Effector memory CD8-positive, alpha-beta T cell (primary cell): ENCODE measurements around the gene CMTM1.
"Not testable (repeated sequence)": the region's sequence is repeated elsewhere in the genome, so short reads cannot be mapped to it uniquely, and the experiment has no call there.

Experiments used
- ATAC-seq: fragments of 150-1000 bp; cut with Tn5 transposase; replicated peaks from 2 replicates; pipeline ENCODE4 v1.10.0; 2021; ENCODE audit warnings: mild to moderate bottlenecking, moderate library complexity
- DNase-seq, 3 experiments: peaks; one replicate each; pipeline ENCODE4 v3.0.0; 2021
- H3K27ac Mint-ChIP-seq, 2 donors: one replicate each; pipeline ENCODE4 v1.8.0; 2022; ENCODE audit warnings: mild to moderate bottlenecking in 2 of 2, mixed read lengths in 2 of 2, moderate library complexity in 2 of 2
- H3K27me3 Mint-ChIP-seq, 2 donors: one replicate each; pipeline ENCODE4 v1.8.0; 2022; ENCODE audit warnings: mixed read lengths in 2 of 2
- H3K36me3 Mint-ChIP-seq: one replicate; pipeline ENCODE4 v1.8.0; 2022; ENCODE audit warnings: mild to moderate bottlenecking, moderate library complexity, mixed read lengths; ENCODE audit not compliant: insufficient read depth
- H3K4me1 Mint-ChIP-seq, 2 donors: one replicate each; pipeline ENCODE4 v1.8.0; 2022; ENCODE audit warnings: low read depth in 2 of 2, mixed read lengths in 2 of 2
- H3K4me3 Mint-ChIP-seq, 2 donors: one replicate each; pipeline ENCODE4 v1.8.0; 2022; ENCODE audit warnings: mild to moderate bottlenecking in 2 of 2, mixed read lengths in 2 of 2, moderate library complexity in 2 of 2
- H3K9me3 Mint-ChIP-seq, 2 donors: one replicate each; pipeline ENCODE4 v1.8.0; 2022; ENCODE audit warnings: mixed read lengths in 2 of 2

CMTM1 gene

DNA sequence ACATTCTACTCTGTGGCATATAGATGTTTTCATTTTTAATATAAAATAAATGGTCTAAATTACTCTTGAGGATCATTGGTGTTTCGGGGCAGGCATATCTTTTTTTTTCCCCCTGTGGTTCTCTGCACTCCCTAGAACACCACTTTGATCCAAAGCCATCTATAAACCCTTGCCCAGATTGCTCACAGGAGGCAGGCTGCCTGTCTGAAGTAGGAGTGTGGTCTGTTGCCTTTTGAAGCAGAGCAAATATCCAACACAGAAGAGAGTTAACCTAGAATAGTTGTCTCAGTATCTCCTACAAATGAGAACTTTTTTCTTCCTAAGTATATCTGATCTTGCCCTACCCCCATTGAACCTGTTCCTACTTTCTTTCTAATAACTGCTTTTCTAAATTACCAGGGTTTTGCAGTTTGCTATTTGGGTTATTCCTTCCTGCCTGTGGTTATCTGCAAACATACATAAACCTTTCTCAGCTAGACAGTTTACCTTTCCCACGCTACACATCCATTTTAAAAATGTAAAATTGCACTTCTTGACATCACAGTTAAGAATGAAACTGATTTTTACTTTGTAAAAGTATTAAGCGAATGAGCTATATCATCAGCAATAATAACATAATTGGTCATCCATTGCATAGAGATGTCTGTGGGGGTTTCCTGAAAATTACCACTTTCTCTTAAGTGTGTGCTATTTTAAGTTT, 4.7 kb upstream of the CMTM1 start:
- DNase-seq, result no peak
- Mint-ChIP-seq H3K27me3 (no peaks in the 10 kb centered on the region), H3K9me3 (no peaks in the 10 kb centered on the region), H3K27ac (peak overlapping the region; percentile 16 to 71), H3K4me3 (peak overlapping the region; percentile 41 to 67), H3K4me1 (peaks cover 57 to 71% of the 10 kb centered on the region in 2 donors), H3K36me3 (peaks cover 43% of the 10 kb centered on the region)
- peak; percentile 63 for ATAC-seq

DNA sequence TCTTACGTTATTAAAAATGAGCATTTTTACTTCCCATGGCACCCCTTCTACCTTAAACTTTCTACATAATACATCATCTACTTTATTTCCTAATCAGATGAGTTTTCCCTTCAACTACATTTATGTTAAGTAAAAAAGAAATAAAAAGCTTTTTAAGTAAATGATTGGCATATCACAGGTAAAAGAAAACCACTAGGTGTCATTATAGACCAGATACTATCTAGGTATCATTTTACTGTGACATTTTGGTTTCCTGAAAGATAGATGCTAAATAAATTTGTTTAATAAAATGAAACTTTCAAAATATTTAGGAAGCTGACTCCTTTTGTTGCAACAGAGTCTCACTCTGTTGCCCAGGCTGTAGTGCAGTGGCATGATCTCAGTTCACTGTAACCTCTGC, 3.8 kb upstream of the CMTM1 start:
- peak; percentile 63 for ATAC-seq
- Mint-ChIP-seq H3K27ac (peak overlapping the region; percentile 16 to 71), H3K4me3 (peak overlapping the region; percentile 41 to 67), H3K4me1 (peaks cover 54 to 70% of the 10 kb centered on the region in 2 donors), H3K36me3 (peaks cover 49% of the 10 kb centered on the region), H3K9me3 (no peaks in the 10 kb centered on the region), H3K27me3 (no peaks in the 10 kb centered on the region)
- DNase-seq, result no peak

DNA sequence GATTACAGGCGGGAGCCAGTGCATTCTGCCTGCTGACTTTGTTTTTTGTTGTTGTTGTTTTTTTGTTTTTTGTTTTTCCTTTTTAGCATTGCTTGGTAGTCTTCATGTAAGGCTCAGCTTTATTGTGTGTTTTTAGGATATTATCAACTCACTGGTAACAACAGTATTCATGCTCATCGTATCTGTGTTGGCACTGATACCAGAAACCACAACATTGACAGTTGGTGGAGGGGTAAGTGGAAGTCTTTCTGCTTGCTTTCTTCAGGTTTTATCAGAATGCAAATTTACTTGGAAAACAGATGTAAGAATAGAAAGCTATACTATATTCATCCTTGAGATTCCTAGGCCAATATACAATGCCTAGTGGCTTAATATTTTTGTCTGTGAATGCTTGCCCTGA, 3.3 kb upstream of the CMTM1 start:
- H3K27ac Mint-ChIP-seq, result peak overlapping the region; percentile 16 to 71
- peak; percentile 31 for ATAC-seq
- H3K36me3 Mint-ChIP-seq, result peaks cover 49% of the 10 kb centered on the region

DNA sequence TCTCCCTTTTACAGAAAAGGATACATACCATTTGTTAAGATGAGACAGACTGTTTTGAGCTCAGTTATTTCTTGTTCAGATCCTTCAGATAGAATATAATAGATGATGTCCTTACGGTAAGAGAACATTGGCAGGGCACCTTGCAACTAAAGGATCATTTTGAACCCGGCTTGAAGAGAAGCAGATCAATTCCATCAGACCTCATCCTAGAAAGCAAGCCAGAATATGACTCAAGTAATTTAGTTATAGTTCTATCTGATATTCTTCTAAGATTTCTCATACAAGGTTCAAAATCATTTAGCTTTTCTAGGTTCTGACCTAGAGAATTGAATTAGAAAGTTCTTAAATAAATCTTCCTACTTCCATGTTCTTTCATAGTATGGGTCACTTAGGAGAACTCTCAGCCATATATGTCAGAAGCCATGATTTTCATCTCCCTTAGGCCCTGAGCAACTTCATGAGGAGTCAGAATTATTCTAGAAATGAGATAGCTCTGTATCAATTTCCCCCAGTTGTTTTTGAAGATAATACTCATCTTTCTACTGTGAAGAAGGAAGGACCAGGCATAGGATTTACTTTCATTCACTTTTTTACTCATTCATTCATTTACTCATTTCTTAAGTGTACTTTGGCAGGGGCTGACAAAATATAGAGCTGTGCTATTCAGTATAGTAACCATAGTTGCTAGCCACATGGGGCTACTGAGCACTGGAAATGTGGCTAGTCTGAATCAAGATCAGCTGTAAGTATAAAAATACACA, 2.5 kb upstream of the CMTM1 start:
- Mint-ChIP-seq H3K4me3 (peak overlapping the region in 1 of 2 donors; percentile 67), H3K36me3 (peaks cover 48% of the 10 kb centered on the region), H3K9me3 (no peaks in the 10 kb centered on the region), H3K27ac (peak overlapping the region; percentile 16 to 71), H3K4me1 (peaks cover 46 to 60% of the 10 kb centered on the region in 2 donors), H3K27me3 (no peaks in the 10 kb centered on the region)
- ATAC-seq, result no peak
- DNase-seq, result no peak

More for the DNA sequence above, 3.3 kb upstream of the CMTM1 start:
- peak overlapping the region; percentile 41 to 67 for H3K4me3 Mint-ChIP-seq
- peaks cover 52 to 66% of the 10 kb centered on the region in 2 donors for H3K4me1 Mint-ChIP-seq
- DNase-seq, result no peak
- H3K27me3 Mint-ChIP-seq, result no peaks in the 10 kb centered on the region
- no peaks in the 10 kb centered on the region for H3K9me3 Mint-ChIP-seq

DNA sequence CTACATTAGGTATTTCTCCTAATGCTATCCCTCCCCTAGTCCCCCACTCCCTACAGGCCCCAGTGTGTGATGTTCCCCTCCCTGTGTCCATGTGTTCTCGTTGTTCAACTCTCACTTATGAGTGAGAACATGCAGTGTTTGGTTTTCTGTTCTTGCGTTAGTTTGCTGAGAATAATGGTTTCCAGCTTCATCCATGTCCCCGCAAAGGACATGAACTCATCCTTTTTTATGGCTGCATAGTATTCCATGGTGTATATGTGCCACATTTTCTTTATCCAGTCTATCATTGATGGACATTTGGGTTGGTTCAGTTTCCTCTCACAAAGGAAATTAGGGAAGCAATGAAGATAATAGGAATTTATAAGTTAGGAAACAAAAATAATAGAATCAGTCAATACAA, 1.0 kb downstream of the CMTM1 start:
- not testable (repeated sequence) for H3K9me3 Mint-ChIP-seq, H3K4me3 Mint-ChIP-seq, H3K27ac Mint-ChIP-seq, H3K27me3 Mint-ChIP-seq, ATAC-seq, DNase-seq
- Mint-ChIP-seq H3K36me3 (peaks cover 50% of the 10 kb centered on the region), H3K4me1 (peaks cover 31 to 34% of the 10 kb centered on the region in 2 donors)

DNA sequence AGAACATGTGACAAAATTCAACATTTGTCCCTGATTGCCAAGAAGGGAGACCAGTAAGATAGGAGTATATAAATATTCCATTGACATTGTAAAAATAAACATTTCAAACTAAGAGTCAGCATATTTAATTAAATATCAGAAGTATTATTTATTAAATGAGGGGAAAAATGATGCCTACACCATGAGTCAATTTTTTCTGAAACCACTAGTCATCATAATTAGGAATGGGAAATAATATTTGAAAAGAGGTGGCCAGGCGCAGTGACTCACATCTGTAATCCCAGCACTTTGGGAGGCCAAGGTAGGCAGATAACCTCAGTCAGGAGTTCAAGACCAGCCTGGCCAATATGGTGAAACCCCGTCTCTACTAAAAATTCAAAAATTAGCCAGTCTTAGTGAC, 2.1 kb downstream of the CMTM1 start:
- peak overlapping the region in 1 of 2 donors; percentile 73 for H3K27ac Mint-ChIP-seq
- no peak overlapping the region for H3K4me3 Mint-ChIP-seq
- DNase-seq (no peak), ATAC-seq (no peak)
- peaks cover 50% of the 10 kb centered on the region for H3K36me3 Mint-ChIP-seq
- H3K9me3 Mint-ChIP-seq, result no peaks in the 10 kb centered on the region
- H3K4me1 Mint-ChIP-seq, result peaks cover 24 to 27% of the 10 kb centered on the region in 2 donors
- H3K27me3 Mint-ChIP-seq, result no peaks in the 10 kb centered on the region

DNA sequence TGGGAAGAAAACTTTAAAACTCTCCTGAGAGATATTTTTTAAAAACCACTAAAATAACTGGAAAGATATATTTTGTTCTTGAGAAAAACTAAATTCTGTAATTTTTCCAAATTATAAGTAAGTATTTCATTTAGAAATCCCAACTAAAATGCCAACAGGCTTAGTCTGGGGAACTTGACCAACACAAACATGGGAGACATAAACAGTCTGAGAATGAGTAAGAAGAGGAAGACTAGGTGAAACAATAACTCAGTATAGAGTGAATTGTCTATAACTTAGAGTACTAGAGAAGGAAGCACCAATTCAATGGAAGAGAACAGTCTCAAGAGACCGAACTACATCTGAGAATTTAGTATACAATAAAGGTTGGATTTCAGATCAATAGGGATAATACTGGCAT, 2.9 kb downstream of the CMTM1 start:
- no peak for ATAC-seq
- Mint-ChIP-seq H3K4me3 (no peak overlapping the region), H3K9me3 (no peaks in the 10 kb centered on the region), H3K36me3 (peaks cover 47% of the 10 kb centered on the region), H3K4me1 (peaks cover 19 to 23% of the 10 kb centered on the region in 2 donors), H3K27ac (peak overlapping the region; percentile 65 to 89), H3K27me3 (no peaks in the 10 kb centered on the region)
- no peak for DNase-seq

DNA sequence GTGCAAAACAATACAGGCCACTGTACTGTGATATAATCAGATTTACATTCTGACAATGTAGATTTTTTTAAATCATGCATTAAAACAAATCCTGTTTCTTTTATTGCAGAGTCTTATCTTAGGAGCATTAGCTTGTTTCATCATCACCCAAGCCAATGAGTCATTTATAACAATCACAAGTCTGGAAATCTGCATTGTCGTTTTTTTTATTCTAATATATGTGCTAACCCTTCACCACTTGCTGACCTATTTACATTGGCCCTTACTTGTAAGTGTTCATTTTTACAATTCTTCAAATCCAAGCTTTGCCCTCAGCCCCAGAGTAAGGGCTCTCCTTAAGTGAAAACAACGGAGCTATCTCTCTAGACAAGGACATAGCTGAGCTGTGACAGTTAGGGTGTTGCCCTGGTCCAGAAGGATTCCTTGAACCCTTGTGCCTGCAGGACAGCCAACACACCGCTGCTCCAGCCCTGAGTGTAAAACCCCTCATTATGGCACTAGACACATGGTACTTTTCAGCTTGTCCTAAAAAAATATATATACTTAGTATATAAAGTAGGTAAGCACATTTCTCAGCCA, 3.7 kb downstream of the CMTM1 start:
- Mint-ChIP-seq H3K36me3 (peaks cover 39% of the 10 kb centered on the region), H3K27me3 (no peaks in the 10 kb centered on the region), H3K27ac (peak overlapping the region; percentile 65 to 89), H3K4me1 (peaks cover 22 to 26% of the 10 kb centered on the region in 2 donors), H3K4me3 (no peak overlapping the region), H3K9me3 (no peaks in the 10 kb centered on the region)
- ATAC-seq, result peak; percentile 41
- DNase-seq, result no peak

DNA sequence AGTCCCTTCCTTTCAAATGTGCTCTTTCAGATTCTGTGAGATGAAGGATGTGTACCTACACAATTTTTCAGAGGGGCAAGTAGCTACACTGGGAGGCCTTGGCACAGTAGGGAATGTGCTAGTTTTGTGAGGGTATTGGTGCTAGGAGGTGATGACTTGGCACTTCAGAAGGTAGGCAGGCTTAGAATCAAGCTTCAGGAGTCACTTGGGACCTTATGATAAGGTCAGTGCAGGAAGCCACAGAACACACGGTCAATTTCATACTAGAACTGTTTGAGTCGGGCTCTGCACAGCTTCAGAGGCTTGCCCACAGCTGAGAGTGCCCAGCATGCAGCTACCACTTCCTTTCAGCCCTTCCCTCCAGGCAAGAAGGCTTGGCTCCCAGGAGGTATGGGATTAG, 6.1 kb downstream of the CMTM1 start:
- no peak overlapping the region for H3K4me3 Mint-ChIP-seq
- H3K27ac Mint-ChIP-seq, result peak overlapping the region; percentile 78 to 89
- ATAC-seq (no peak), DNase-seq (no peak)
- H3K9me3 Mint-ChIP-seq, result no peaks in the 10 kb centered on the region
- H3K4me1 Mint-ChIP-seq, result peaks cover 21% of the 10 kb centered on the region in 2 donors
- peaks cover 18% of the 10 kb centered on the region for H3K36me3 Mint-ChIP-seq
- no peaks in the 10 kb centered on the region for H3K27me3 Mint-ChIP-seq

DNA sequence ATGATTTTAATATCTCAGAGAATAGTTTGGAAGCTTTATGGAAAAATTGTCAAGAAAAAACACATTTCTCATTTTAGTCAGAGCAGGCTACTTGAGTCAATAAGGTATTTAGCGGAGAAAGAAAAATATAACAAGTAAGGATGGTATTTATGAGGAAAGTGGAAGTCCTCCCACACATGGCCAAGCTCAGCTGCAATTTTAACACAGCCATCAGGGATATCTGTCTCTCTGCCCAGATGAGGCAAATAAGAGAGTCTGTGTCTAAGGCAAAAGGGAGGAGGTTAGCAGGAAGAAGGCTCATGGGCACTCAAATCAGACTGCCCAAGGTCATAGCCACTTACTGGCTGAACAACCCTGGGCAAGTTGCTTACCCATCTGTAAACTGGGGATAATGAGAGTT, 7.8 kb downstream of the CMTM1 start:
- no peak for DNase-seq
- Mint-ChIP-seq H3K9me3 (no peaks in the 10 kb centered on the region), H3K27me3 (peaks cover 0 to 10% of the 10 kb centered on the region in 2 donors), H3K36me3 (peaks cover 14% of the 10 kb centered on the region), H3K27ac (no peak overlapping the region), H3K4me1 (peaks cover 25 to 28% of the 10 kb centered on the region in 2 donors), H3K4me3 (no peak overlapping the region)
- no peak for ATAC-seq

DNA sequence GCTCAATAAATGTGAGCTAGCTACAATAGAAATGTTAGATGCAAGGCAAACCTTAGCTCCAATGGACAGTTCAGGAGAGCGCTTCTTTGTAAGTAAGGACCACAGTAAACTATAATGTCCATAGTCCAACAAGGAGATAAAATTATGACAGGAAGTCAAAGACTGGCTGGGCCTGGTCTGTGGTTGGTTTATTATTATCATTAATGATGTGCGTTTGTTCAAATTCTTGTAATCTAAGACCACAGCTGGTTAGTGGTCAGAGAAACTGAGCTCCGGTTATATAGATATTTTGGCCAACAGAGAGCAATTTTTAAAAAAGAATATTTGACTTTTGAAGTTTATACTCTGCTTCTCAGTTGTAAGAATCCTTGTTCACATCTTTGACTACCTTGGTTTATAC, 8.3 kb downstream of the CMTM1 start:
- Mint-ChIP-seq H3K9me3 (no peaks in the 10 kb centered on the region), H3K4me3 (no peak overlapping the region), H3K36me3 (peaks cover 14% of the 10 kb centered on the region), H3K27me3 (peaks cover 3 to 15% of the 10 kb centered on the region in 2 donors), H3K4me1 (peaks cover 30% of the 10 kb centered on the region in 2 donors), H3K27ac (no peak overlapping the region)
- DNase-seq, result no peak
- ATAC-seq, result no peak

DNA sequence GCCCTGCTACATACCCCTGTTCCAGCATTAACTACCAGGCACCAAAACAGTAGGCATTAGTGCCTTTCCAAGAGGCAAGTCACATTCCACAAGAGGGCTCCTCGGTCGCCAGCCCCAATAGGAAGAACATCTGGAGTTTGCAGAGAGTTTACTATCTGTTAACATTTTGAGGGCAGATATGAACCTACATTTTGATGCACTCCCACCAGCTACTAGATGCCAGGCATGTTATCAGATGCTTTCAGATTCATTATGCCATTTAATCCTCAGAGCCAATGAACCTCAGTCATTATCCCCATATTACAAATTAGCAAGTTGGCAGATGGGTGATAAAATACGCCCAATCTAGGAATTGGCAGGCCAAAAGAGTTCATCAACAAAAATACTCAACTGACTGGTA, 8.8 kb downstream of the CMTM1 start:
- no peak overlapping the region for H3K4me3 Mint-ChIP-seq
- no peak for ATAC-seq
- no peak overlapping the region for H3K27ac Mint-ChIP-seq
- peaks cover 31 to 32% of the 10 kb centered on the region in 2 donors for H3K4me1 Mint-ChIP-seq
- peaks cover 13% of the 10 kb centered on the region for H3K36me3 Mint-ChIP-seq
- peaks cover 8 to 20% of the 10 kb centered on the region in 2 donors for H3K27me3 Mint-ChIP-seq
- H3K9me3 Mint-ChIP-seq, result no peaks in the 10 kb centered on the region
- no peak for DNase-seq

DNA sequence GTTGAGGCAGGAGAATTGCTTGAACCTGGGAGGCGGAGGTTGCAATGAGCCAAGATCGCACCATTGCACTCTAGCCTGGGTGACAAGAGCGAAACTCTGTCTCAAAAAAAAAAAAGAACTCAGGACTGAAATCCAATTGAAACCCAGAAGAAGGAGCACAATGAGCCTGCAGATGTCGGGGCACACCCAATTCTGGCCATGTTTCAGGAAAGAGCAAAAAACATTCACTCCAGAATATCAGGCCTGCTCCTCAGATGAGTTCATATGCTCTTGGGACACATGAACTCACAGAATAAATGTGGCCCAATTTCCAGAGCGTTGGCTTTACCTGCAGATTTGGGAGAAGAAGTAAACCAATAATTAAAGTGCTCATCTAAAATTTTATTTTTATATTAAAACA, 10.1 kb downstream of the CMTM1 start:
- no peaks in the 10 kb centered on the region for H3K9me3 Mint-ChIP-seq
- H3K4me1 Mint-ChIP-seq, result peaks cover 28 to 30% of the 10 kb centered on the region in 2 donors
- peaks cover 10% of the 10 kb centered on the region for H3K36me3 Mint-ChIP-seq
- peaks cover 10 to 24% of the 10 kb centered on the region in 2 donors for H3K27me3 Mint-ChIP-seq
- H3K27ac Mint-ChIP-seq, result no peak overlapping the region
- H3K4me3 Mint-ChIP-seq, result no peak overlapping the region
- DNase-seq, result no peak
- ATAC-seq, result no peak
